K562 (cell line): ENCODE data around the gene ACTR3C. TPM values are rescaled to one million over a fixed set of nuclear protein-coding genes. Genes with fewer than 3 reads are reported as not detected.
"Not testable (repeated sequence)": the region's sequence is repeated elsewhere in the genome, so short reads cannot be mapped to it uniquely, and the experiment has no call there.

ENCODE experiments used
- ATAC-seq: fragments of 200-7000 bp; cut with Tn5 transposase; 3 replicates; pipeline ENCODE4 v1.9.1; 2020; ENCODE audit warnings: moderate library complexity
- BruUV-seq: library from RNA; stranded (reverse); fragments of 400-500 nt; replicated peaks from 2 replicates; lab custom pipeline; 2021; lab: Mats Ljungman, UMichigan
- CTCF ChIA-PET: fragments of 300-600 bp; formaldehyde crosslinking; extraction: SDS; loops from one replicate; lab custom pipeline; 2021; ENCODE audit warnings: low intra/inter-chr PET ratio; lab: Yijun Ruan, JAX
- POLR2A ChIA-PET: fragments of 300-600, 350-650 bp; sonication (Branson Sonifier 250); formaldehyde crosslinking; extraction: SDS; loops from one replicate; lab custom pipeline; 2021; ENCODE audit warnings: antibody characterized with exemption, inconsistent platforms; lab: Yijun Ruan, JAX
- DNase-seq, 4 experiments: peaks; one replicate each; pipeline versions ENCODE4 v3.0.0 to v3.0.0-alpha.2; 2011 to 2018; ENCODE audit warnings: low spot score in 3 of 4, mixed read lengths in 3 of 4; ENCODE audit errors: extremely low read depth in 1 of 4
- FAIRE-seq: peaks from 2 replicates; lab custom pipeline; 2011; peaks lifted over from hg19 to GRCh38; lab: Jason Lieb, UNC
- H2AFZ ChIP-seq: 2 replicates; pipeline ENCODE4 v1.6.0; 2011; ENCODE audit warnings: low read depth, low read length, control low read depth, inconsistent platforms
- H3K27ac ChIP-seq: fragments of 200-600 bp; 3 replicates; pipeline ENCODE4 v1.8.0; 2011; ENCODE audit warnings: low read depth, mild to moderate bottlenecking, control low read depth, inconsistent platforms, low read length, moderate library complexity, mixed read lengths; ENCODE audit errors: extremely low read depth
- H3K27me3 ChIP-seq, 2 experiments: fragments of 300-600 bp in 1 of 2; 2 replicates in 1 of 2; 3 replicates in 1 of 2; pipeline versions ENCODE4 v1.6.0 to v1.8.0; 2011; ENCODE audit warnings: inconsistent platforms in 2 of 2, low read length in 2 of 2, mild to moderate bottlenecking in 1 of 2, mixed read lengths in 1 of 2, moderate library complexity in 1 of 2; ENCODE audit not compliant: control insufficient read depth in 2 of 2, insufficient read depth in 2 of 2
- H3K36me3 ChIP-seq: fragments of 300-600 bp; 3 replicates; pipeline ENCODE4 v1.8.0; 2011; ENCODE audit warnings: mild to moderate bottlenecking, low read length, inconsistent platforms; ENCODE audit not compliant: control insufficient read depth, insufficient read depth
- H3K4me1 ChIP-seq, 2 experiments: fragments of 200-600 bp in 1 of 2; replicated peaks in 1 of 2; 2 replicates in 1 of 2; 3 replicates in 1 of 2; pipeline versions ENCODE4 v1.5.1 to v1.8.0; 2011; ENCODE audit warnings: inconsistent platforms in 2 of 2, low read length in 2 of 2, mild to moderate bottlenecking in 1 of 2, mixed read lengths in 1 of 2, moderate library complexity in 1 of 2; ENCODE audit not compliant: control insufficient read depth in 2 of 2, insufficient read depth in 2 of 2
- H3K4me2 ChIP-seq: 2 replicates; pipeline ENCODE4 v1.6.1; 2011; ENCODE audit warnings: low read length, control low read depth, inconsistent platforms, mixed read lengths; ENCODE audit not compliant: insufficient read depth
- H3K4me3 ChIP-seq: fragments of 200-600 bp; sonication (generic), shearing (Covaris generic); 2 replicates; pipeline ENCODE4 v1.5.1; 2016; ENCODE audit warnings: control low read depth, inconsistent platforms
- H3K79me2 ChIP-seq: fragments of 200-600 bp; 3 replicates; pipeline ENCODE4 v1.8.0; 2011; ENCODE audit warnings: low read length, inconsistent platforms; ENCODE audit not compliant: control insufficient read depth, insufficient read depth
- H3K9ac ChIP-seq, 2 experiments: 2 replicates each; pipeline versions ENCODE4 v1.6.0 to v1.6.1; 2011; ENCODE audit warnings: low read depth in 2 of 2, low read length in 2 of 2, control low read depth in 1 of 2, inconsistent platforms in 1 of 2, mild to moderate bottlenecking in 1 of 2, mixed read lengths in 1 of 2; ENCODE audit not compliant: insufficient read depth in 1 of 2
- H3K9me1 ChIP-seq: one replicate; pipeline ENCODE4 v1.6.0; 2011; ENCODE audit warnings: inconsistent platforms, mild to moderate bottlenecking, low read length, moderate library complexity; ENCODE audit not compliant: control insufficient read depth, insufficient read depth
- H3K9me3 ChIP-seq: replicated peaks from 2 replicates; pipeline ENCODE4 v1.5.1; 2011; ENCODE audit warnings: low read depth, low read length, inconsistent platforms; ENCODE audit not compliant: control insufficient read depth, insufficient read depth
- H4K20me1 ChIP-seq: replicated peaks from 2 replicates; pipeline ENCODE4 v1.6.1; 2011; ENCODE audit warnings: low read length, inconsistent platforms, mixed read lengths; ENCODE audit not compliant: control insufficient read depth, insufficient read depth
- ATF3 ChIP-seq, 2 experiments: fragments of 450-650 bp in 1 of 2; sonication (generic) in 1 of 2; formaldehyde crosslinking in 1 of 2; IDR thresholded peaks in 1 of 2; conservative IDR thresholded peaks in 1 of 2; 2 replicates each; pipeline versions ENCODE4 v1.6.1 to v1.8.1; 2016 to 2023; ENCODE audit warnings: mild to moderate bottlenecking in 2 of 2, moderate library complexity in 2 of 2, inconsistent platforms in 1 of 2, missing genetic modification reagents in 1 of 2
- CEBPG ChIP-seq, 3 experiments: fragments of 200-800 bp in 1 of 3; sonication (Bioruptor generic) in 1 of 3; sonication (generic) in 1 of 3; formaldehyde crosslinking in 1 of 3; IDR thresholded peaks in 2 of 3; conservative IDR thresholded peaks in 1 of 3; 2 replicates each; pipeline versions ENCODE4 v1.6.1 to v1.8.0; 2016 to 2022; ENCODE audit warnings: missing compliant biosample characterization in 2 of 3, missing genetic modification characterization in 2 of 3, mild to moderate bottlenecking in 1 of 3, missing genetic modification reagents in 1 of 3
- CTCF ChIP-seq, 3 experiments: IDR thresholded peaks in 2 of 3; conservative IDR thresholded peaks in 1 of 3; 2 replicates each; pipeline ENCODE4 v1.5.1; 2011 to 2012; ENCODE audit warnings: low read length in 3 of 3, mild to moderate bottlenecking in 3 of 3, control low read depth in 2 of 3, improper control_type of control experiment in 1 of 3, inconsistent platforms in 1 of 3, low read depth in 1 of 3, mixed read lengths in 1 of 3, moderate library complexity in 1 of 3; ENCODE audit not compliant: insufficient read depth in 2 of 3
- CTCFL ChIP-seq: IDR thresholded peaks from 2 replicates; pipeline ENCODE4 v1.6.1; 2011; ENCODE audit warnings: borderline replicate concordance, low read depth, mild to moderate bottlenecking, moderate library complexity, low read length; ENCODE audit not compliant: insufficient read depth, poor library complexity, severe bottlenecking
- L3MBTL2 ChIP-seq: fragments of 450-650 bp; IDR thresholded peaks from 2 replicates; pipeline ENCODE4 v1.6.1; 2016; ENCODE audit warnings: mild to moderate bottlenecking, moderate library complexity
- MAZ ChIP-seq, 2 experiments: fragments of 450-650 bp in 1 of 2; sonication (generic) in 1 of 2; formaldehyde crosslinking; IDR thresholded peaks in 1 of 2; conservative IDR thresholded peaks in 1 of 2; 2 replicates each; pipeline versions ENCODE4 v1.4.0 to v1.5.0; 2020; ENCODE audit warnings: mild to moderate bottlenecking in 1 of 2, missing genetic modification reagents in 1 of 2
- SMC3 ChIP-seq: conservative IDR thresholded peaks from 2 replicates; pipeline ENCODE4 v1.6.1; 2011; ENCODE audit warnings: low read depth, low read length, improper control_type of control experiment; ENCODE audit not compliant: insufficient read depth
- ZBTB33 ChIP-seq: sonication (generic); formaldehyde crosslinking; IDR thresholded peaks from 2 replicates; pipeline ENCODE4 v1.8.1; 2023; ENCODE audit warnings: mild to moderate bottlenecking, missing genetic modification reagents
- WGBS: fragments of 100-300 bp; shearing (Covaris generic); methylation state at CpG from one replicate; pipeline ENCODE4 v1.1.6; 2016; ENCODE audit warnings: low coverage, mixed read lengths; ENCODE audit not compliant: insufficient coverage; ENCODE audit errors: missing lambda C conversion rate; 5-methylcytosine and 5-hydroxymethylcytosine counted together
- in situ Hi-C: fragments of 300-500 bp; cut with MboI; formaldehyde crosslinking; loops from 4 replicates; pipeline ENCODE4 v1.15.0; 2018; ENCODE audit warnings: inconsistent platforms, mixed read lengths
- intact Hi-C: fragments of 100-400 bp; cut with micrococcal nuclease; formaldehyde crosslinking; loops from 2 replicates; pipeline ENCODE4 v1.14.2; 2022
- polyA plus RNA-seq, 8 experiments: library from polyadenylated mRNA; depleted of rRNA in 4 of 8; stranded (reverse) in 5 of 8; unstranded in 3 of 8; fragments of >200 nt; fragmentation: Nextera tagmentation in 2 of 8; fragmentation: Illumina TruSeq in 1 of 8; extraction: Ambion mirVana in 2 of 8; extraction: Trizol in 1 of 8; gene quantifications; 2 replicates each; pipeline versions ENCODE4 v1.2.1 to v1.2.3, GENCODE V29; 2011 to 2014; ENCODE audit warnings: inconsistent platforms in 1 of 8, missing spikeins in 1 of 8
- total RNA-seq, 7 experiments: library from RNA; depleted of rRNA in 6 of 7; stranded (reverse); fragments of >200 nt in 6 of 7; fragmentation: Illumina TruSeq in 2 of 7; extraction: Trizol in 2 of 7; gene quantifications; 2 replicates each; pipeline versions ENCODE4 v1.2.1 to v1.2.3, GENCODE V29; 2011 to 2021; ENCODE audit warnings: low replicate concordance in 1 of 7

ACTR3C gene
- total and polyA plus RNA-seq, 9 of the 15 experiments (the other 6 are each of a cell fraction or from before 2014, with no cell fraction given) = 9.0 to 35.4 (median 13.3) TPM

- H3K9ac ChIP-seq; H3K27me3 ChIP-seq; H3K4me1 ChIP-seq; POLR2A ChIA-PET; H3K9me1 ChIP-seq; H3K36me3 ChIP-seq; H3K79me2 ChIP-seq; H3K27ac ChIP-seq; H4K20me1 ChIP-seq; CTCF ChIA-PET; H3K4me2 ChIP-seq; FAIRE-seq; H2AFZ ChIP-seq; H3K4me3 ChIP-seq; H3K9me3 ChIP-seq; intact Hi-C loops; in situ Hi-C loops; BruUV-seq; TF ChIP-seq CEBPG (CRISPR knock-in tag; IDR thresholded peaks at IDR 0.05); ATF3 (CRISPR knock-in tag; conservative IDR thresholded peaks at IDR 0.05): not testable (repeated sequence)
- ATAC-seq (peak; percentile 84), DNase-seq (peak in 3 of 4 experiments; percentile 16 to 24 (median 23))
- 50% methylated on average over 20 of the region's 20 CpGs for WGBS
- TF ChIP-seq SMC3 (0 out of 2 replicates have a peak, but pooled peaks have one; percentile 11), ZBTB33 (CRISPR knock-in tag) (peak; percentile 91), MAZ (CRISPR knock-in tag; conservative IDR thresholded peaks at IDR 0.05 in 1 of 2, IDR thresholded peaks at IDR 0.05 in 1 of 2) (0 out of 4 replicates have a peak, but pooled peaks of 1 of the 2 experiments have one; percentile 21), CTCFL (peak; percentile 21), CEBPG (tag; conservative IDR thresholded peaks at IDR 0.05 in 1 of 2, IDR thresholded peaks at IDR 0.05 in 1 of 2) (0 out of 4 replicates have a peak, but pooled peaks of 1 of the 2 experiments have one; percentile 7), L3MBTL2 (peak; percentile 74; the same call in 1 of the 2 replicates), ATF3 (IDR thresholded peaks at IDR 0.05) (peak; percentile 41; the same call in 1 of the 2 replicates), CTCF (IDR thresholded peaks at IDR 0.05 in 2 of 3, conservative IDR thresholded peaks at IDR 0.05 in 1 of 3; ENCODE audit: insufficient read depth in 2 of 3, low read depth in 1 of 3, low read length in 3 of 3) (peak; percentile 16 to 40 (median 38); a peak in 4 of 6 replicates)
Observed at GRCh38 chr7:150266953-150267665, 56.2 kb downstream of the ACTR3C start.
